Putamen (tissue), 1 donor: ENCODE data around the gene PRM2.
"Not testable (repeated sequence)": the region's sequence is repeated elsewhere in the genome, so short reads cannot be mapped to it uniquely, and the experiment has no call there.

Experiments
- DNase-seq: peaks from one replicate; pipeline ENCODE4 v3.0.0-alpha.2; 2016; ENCODE audit warnings: low spot score

The PRM2 gene

DNA sequence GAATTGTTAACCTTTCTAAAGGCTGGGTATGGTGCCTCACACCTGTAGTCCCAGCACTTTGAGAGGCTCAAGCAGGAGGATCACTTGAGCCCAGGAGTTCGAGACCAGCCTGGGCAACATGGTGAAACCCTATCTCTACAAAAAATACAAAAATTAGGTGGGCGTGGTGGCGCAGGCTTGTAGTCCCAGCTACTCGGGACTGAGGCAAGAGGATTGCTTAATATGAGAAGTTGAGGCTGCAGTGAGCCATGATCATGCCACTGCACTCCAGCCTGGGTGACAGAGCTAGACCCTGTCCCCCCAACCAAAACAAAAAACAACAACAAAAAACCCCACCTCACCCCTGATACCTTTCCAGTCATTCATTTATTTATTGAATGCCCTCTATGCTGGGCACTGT is 13.4 kb upstream of the PRM2 start:
- DNase-seq = not testable (repeated sequence)

DNA sequence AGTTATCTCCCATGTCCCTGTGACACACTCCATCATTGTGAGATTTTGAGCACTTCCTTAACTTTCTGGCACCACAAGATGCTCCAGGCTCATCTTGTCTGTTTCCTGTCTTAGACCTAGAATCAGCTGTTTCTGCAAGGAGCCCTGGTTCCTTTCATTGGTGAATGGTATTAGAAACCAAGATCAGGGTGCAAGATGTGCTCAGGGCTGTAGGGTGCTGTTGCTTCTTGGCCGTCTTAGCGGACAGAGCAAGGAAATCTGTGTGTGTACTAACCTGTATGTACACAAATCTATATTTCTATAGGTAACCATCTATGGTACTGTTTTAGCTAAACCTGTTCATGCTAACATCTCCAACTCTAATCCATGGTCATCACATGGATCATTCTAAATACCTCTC is 12.9 kb upstream of the PRM2 start:
- no peak for DNase-seq

DNA sequence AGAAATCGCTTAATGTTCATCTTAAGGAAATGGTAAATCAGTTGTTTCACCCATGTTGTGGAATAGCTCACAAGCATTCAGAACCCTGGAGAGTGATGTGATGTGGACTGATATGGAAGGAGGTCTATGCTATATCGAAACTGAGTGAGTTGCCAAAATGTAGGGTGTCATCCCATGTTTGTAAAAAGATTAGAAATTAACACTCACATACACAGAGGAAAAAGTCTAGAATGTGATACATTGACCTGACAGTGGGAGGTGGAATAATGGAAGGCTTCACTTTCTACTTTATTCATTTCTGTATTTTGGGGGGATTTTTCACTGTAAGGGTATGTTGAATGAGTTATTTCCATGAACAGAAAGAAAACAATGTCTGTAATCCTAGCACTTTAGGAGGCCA is 9.6 kb upstream of the PRM2 start:
- no peak for DNase-seq

DNA sequence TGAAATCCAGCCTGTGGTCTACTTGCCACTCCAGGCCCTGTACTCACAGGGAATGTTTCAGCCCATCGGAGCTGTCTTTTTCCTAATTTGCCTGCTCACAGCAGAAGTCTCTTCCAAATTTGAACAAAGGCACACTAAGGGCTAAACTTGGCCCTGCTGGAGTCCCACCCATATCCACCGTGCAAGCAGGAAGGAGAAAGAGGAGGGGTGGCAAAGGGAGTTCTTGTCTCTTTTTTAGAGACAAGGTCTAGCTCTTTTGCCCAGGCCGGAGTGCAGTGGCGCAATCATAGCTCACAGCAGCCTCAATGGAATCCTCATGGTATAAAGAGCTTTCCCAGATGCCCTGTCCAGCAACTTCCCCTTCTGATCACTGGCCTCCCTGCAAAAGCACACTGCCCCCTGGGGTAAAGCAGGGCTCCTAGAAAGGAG is 7.6 kb upstream of the PRM2 start:
- DNase-seq = no peak

DNA sequence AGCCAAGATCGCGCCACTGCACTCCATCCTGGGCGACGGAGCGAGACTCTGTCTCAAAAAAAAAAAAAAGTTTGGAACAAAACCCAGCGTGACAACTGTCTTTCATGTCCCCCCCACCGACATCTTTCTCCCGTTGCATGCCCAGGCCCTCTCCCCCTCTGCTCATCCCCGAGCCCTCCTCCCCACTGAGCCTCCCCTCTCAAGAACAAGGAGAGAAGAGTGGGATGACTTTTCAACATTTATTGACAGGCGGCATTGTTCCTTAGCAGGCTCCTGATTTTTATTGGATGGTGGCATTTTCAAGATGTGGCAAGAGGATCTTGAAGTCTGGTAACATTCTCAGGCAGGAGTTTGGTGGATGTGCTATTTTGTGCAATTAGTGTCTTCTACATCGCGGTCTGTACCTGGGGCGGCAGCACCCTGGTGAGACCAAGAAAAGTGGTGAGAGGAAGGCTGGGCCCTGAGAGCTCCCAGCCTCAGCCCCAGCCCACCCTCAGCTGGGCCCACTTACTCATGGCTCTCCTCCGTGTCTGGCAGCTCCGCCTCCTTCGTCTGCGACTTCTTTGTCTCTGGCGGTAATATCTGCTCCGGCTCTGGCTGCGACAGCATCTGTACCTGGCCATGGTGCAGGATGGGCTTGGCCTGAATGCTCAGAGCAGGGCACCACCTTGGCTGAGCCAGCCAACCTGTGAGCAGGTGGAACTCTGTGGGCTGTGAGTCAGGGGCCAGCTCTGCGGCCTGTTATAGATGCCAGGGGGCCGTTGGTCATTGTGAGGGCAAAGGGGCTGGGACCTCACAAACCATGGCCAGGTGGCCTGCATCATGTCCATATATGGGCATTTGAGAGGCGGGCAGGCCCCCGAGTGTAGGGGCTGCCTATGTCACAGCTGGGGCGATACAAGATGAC is 4.6 kb upstream of the PRM2 start, which contains the start of gene PRM1:
Gene PRM1 (minus strand): TSS at position 715 of the 907 bp plus-strand sequence. CDS start 92 bp downstream, at position 623.
- no peak for DNase-seq

DNA sequence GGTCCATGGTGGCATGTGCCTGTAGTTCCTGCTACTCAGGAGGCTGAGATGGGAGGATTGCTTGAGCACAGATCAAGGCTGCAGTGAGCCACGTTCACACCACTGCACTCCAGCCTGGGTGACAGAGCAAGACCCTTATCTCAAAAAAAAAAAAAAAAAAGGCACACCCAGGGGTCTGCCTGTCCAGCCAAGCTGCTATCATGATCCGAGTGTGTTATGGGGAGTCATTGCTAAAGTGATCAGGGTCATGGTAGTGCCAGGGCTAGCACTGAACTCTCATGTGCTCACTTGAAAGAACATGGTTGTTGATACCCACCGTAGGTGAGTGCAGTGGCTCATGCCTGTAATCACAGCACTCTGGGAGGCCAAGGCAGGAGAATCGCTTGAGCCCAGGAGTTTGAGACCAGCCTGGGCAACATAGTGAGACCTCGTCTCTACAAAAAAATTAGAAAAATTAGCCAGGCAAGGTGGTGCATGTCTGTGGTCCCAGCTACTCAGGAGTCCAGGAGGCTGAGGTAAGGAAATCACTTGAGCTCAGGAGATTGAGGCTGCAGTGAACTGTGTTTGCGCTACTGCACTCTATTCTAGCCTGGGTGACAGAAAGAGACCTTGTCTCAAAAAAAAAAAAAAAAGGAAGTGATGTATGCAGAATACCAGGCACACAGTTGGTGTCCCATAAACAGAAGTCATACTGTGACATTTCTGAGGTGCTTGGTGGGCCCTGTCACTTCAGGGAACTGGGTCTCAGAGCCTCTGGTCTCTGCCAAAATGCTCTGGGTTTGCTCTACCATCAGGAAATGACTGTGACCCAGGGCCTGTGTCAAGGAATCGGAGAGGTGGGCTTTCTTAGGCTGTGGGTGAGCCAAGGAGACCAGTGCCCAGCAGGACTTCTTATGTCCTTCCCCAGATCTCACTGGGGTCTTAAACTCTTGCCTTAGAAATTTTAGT is 2.7 kb upstream of the PRM2 start:
- no peak for DNase-seq

DNA sequence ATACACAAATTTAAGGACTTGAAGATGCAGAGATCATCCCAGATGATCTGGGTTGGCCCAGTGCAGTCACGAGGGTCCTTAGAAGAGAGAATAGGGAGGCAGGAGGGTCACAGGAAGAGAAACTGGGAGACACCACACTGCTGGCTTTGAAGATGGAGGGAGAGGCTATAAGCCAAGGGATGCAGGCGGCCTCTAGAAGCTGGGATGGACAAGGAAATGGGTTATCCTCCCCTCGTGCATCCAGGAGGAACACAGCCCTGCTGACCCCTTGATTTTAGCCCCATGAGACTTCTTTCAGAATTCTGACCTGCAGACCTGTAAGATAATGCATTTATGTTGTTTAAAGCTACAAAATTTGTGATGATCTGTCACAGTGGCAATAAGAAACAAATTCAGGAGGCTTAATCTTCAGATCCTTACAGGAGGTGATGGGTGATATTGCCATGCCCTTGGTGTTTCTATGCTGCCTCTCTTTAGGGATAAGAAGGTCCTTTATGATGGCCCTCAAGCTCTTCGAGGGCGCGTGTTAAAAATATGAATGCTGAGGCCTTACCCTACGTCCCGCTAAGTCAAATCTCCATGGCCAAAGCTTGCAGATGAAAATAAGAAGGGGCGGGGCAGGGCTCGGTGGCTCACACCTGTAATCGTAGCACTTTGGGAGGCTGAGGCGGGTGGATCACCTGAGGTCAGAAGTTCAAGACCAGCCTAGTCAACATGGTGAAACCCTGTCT is 1.5 kb upstream of the PRM2 start:
- DNase-seq = no peak

DNA sequence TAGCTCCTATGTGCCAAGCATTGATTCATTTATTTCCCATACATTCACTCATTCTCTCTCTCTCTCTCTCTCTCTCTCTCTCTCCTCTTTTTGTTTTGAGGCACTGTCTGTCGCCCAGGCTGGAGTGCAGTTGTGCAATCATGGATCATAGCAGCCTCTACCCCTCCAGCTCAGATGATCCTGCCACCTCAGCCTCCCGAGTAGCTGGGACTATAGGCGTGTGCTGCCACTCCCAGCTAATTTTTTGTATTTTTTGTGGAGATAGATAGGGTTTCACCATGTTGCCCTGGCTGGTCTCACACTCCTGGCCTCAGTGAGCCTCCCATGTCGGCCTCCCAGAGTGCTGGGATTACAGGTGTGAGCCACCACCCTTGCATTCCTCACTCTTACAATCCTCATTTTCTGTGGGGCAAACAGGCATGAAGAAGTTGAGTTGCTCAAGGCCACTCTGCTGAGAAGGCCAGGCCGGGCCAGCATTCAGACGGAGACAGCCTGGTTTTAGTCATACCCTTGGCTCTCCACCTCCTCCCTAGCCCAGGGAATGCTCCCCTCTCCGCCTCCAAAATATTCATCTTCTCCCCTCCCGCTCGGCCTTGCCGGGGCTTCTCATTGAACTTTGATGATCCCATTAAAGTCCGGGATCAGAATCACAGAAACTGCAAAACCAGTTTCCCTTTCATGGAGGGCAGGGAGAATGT is 765 bp upstream of the PRM2 start:
- no peak for DNase-seq

DNA sequence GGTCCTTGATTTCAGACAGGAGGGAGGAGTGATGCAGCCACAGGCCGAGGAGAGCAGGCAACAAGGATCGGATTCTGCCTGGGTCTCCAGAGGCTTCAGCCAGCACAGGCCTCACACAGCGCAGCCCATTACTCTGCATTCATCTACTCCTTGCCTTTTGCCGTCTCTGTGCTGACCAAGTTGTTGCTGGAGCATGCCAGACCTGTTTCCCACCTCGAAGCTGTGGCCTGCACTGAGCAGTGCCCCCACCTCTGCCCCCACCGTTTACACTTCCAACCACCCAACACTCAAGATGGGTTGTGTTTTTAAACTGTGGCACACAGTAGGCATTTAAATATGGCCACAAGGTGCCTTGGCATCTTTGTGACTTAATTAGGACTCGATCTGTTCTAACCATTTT is 1.3 kb downstream of the PRM2 start:
- no peak for DNase-seq

DNA sequence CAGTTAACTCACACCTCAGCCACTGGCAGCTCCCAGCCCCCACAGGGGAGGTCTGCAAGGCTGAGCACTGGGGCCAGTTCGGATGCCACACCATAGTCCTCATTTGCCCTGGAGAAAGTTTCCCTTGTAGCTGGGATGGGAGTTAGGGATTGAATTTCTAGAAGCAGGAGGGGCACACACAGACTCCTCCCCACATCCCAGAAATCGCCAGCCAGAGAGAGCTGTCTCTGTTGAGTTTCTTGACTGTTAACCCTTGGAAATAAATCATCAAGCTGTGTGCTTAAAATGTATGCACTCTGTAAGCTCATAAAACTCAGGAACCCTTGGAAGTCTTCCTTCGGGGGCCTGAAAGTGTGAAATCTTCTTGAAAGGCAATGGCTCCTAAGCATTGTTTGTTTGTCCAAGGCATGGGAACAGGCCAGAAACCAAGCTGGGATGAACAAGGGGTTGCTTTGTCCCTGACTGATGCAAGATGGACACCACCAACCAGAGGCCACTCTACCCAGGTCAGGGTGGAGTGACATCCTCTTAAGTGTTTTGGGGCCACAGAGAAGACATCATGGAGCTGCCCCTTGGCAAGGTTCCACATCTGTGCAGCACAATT is 2.5 kb downstream of the PRM2 start:
- DNase-seq = no peak

DNA sequence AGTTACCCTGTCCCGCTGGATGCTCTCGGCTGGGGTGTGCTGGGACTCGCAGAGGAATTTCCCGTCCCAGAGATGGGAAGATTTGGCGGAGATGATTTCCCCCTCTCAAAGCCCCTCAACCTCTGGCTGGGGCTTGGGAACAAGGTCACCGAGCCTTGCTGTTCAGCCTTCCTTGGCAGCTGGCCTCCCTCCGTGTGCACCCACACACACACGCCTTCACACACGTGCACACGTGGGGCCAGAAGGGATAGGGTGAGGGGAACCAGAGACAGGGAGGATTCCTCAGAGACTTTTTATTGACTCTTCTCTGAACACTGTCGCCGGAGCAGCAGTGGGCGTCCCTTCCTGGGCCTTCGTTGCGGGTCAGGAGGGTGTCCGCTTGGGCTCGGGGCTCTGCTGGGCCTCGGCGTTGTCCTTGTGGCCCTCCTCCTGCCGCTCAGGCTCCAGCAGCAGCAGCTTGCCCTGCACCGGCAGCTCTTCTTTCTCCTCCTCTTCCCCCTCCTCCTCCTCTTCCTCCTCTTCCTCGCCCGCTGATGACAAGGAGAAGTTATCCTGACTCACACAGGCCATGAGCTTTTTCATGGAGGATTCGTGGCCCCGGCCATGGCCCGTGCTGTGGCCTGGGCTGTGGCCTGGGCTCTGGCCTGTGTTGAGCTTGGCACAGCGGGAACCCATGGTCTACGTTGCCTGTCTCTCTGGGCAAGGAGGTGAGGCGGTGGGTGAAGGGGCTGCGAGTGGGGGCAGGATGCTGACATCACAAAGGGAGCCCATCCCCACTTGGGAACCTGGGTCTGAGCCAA is 3.2 kb downstream of the PRM2 start, which contains the start of gene PRM3:
Gene PRM3 (minus strand): TSS at position 709 of the 800 bp plus-strand sequence. CDS start 34 bp downstream, at position 675.
- DNase-seq = no peak

DNA sequence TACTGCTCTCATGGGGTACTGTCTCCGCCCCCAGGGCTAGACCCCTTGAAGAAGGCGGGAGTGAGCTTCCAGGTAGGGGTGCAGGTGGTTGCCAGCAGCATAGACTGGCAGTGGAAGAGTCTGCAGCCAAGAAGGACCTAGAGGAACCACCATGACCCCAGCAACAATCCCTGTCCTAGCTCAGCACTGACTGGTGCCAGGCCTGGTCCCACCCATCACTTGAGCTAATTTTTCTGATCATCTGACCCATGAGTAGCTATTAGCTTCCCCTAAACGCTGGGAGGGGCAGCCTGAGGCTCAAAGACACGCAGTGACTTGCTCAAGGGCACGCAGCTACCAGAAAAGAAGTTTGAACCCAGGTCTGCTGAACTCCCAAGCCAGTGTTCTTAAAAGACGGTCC is 3.8 kb downstream of the PRM2 start:
- no peak for DNase-seq

DNA sequence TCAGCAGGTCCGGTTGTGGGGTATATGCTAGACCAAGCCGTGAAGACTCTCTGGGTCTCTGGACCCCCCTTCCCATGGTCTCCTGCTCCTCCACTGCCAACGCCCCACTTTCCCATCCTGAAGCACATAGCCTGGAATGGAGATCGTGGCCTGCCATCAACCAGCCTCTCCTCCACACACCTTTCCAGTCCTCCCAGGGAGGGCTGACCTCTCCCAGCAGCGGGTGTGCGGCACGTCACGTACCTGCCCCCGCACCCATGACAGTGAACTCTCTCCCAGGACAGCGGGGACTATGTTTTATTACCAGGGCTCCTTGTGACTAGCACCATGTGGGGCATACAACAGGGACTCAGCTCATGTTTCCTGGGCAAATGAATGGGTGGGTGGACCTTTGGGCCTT is 4.7 kb downstream of the PRM2 start:
- no peak for DNase-seq

DNA sequence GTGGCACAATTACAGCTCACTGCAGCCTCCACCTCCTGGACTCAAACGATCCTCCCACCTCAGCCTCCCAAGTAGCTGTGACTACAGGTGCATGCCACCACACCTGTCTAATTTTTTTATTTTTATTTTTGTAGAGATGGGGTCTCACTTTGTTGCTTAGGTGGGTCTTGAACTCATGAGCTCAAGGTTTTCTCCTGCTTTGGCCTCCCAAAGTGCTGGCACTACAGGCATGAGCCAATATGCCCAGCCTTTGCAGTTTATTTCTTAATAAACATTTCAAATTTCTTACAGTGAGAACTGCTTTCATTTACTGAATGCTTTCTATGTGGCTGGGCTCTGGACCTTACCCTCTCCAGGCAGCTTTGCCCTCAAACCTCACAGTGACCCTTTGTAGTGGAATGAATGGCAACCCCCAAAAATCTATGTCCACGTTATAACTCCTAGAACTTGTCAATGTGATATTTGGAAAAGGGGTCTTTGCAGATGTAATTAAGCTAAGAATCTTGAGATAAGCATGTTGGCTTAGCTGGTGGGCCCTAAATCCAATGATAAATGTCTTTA is 5.6 kb downstream of the PRM2 start:
- DNase-seq = no peak

DNA sequence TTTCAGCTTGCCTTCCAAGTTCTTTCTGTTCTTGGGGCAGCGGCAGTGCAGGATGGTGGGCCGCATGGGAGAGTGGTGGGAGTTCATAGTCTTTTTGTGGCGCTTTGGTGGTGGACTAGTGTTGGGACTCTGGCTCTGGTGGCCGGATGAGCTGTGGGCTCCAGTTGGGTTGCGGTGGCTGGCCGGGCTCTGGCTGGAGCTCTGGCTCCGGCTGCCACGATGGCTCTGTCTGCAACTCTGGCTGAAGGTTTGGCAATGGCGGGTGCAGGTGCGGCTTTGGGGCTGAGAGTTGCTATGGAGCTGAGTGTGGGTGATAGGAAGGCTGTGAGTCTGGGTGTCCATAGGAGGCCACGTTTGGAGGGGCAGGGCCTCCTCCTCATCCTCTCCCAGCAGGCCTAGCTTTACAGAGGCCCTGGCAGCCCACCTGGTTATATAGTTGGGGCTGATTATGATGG is 7.3 kb downstream of the PRM2 start, which contains the start of gene TNP2:
Gene TNP2 (minus strand): TSS at position 405 of the 455 bp plus-strand sequence. CDS start 63 bp downstream, at position 342.
- DNase-seq = no peak

DNA sequence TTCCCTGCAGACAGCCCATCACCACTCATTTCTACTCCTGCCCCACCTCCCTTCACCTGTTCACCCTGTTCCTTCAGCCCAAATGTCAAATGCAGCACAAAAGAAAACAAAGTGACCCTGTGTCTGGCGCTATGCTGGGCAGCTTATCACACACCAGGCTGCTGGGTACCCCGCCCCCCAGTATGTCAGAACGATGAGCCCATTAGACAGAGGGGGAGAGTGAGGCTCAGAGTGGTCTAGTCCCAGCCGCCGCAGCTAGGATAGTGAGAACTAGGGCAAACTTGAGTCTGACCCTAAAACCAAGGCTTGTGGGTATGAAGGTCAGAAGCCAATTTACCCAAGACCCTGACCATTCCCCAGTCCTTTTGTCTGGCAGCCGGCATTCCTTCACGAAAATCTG is 11.2 kb downstream of the PRM2 start:
- no peak for DNase-seq

DNA sequence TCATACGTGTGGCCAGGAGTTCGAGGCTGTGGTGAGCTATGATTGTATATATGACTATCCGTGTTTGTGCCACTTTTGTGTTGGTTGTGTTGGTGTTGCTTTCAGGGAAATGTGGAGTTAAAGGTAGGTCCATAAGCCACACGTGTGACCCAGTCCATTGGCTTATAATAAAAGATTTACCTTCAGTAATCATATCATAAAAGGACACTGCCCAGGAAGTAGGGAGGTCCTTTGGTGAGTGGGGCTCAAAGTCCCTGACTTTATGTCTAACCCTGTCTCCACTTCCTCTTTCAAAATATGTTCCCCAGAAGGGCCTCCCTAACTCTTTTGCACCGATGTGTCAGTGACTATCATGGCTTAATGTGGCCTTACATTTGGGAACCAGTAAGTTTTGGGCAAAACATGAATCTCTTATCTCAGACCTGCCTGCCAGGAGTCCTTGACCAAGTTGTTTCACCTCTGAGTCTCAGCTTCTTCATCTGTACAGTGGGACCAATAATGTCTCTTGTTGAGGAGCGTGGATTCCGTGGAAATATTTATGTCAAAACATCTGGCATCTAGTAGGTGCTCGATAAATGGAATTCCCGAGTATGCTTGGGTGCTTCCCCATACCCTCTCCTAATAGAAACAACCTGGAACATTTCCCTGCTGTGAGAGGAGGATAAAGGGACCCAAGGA is 12.0 kb downstream of the PRM2 start:
- no peak for DNase-seq

DNA sequence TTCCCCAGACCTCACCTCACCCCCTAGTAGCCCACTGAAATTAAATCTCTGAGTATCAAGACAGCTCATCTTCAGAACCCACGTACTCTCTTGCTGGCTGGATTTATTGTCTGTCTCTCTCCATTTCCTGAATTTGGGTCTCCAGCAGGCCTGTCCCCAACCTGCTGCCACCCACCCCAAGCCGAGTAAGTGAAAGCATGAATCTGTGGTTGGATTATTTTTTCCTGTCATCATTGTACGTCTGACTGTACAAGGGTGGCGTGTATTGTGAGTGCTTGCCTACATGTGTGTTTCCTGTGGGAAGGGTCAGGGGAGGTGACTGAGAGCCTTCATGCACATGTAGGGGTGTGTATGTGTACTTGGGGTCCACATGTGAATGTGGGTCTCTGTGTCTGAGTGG is 12.5 kb downstream of the PRM2 start:
- no peak for DNase-seq

DNA sequence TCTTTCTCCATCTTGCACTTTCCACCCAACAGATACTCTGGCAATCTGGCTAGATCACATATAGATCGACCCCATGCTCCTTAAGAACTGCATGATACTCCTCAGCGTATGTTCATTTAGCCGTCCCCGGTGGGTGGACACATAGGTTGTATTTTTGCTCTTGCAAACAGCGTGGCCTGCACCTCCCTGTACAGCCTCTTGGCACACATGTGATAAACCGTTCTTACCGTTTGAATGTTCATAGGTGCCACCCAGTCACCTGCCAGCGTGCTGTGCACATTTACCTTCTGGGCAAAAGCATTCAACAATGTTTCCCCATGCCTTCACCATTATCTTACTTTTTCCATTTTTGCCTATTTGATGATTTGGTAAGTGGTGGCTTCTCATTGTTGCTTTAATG is 13.4 kb downstream of the PRM2 start:
- DNase-seq = no peak
